Body of pancreas (tissue), 4 donors: Measurements from ENCODE around the gene ASTN2. TPM values are rescaled to one million over a fixed set of nuclear protein-coding genes. Genes with fewer than 3 reads are reported as not detected.

Source experiments
- ATAC-seq: fragments of 150-250 bp; one replicate; pipeline ENCODE4 v1.9.1; 2016
- DNase-seq, 4 donors: peaks; one replicate each; pipeline ENCODE4 v3.0.0-alpha.2; 2019
- H3K27ac ChIP-seq, 4 donors: fragments of 200-600 bp; sonication (generic); 1 replicate in 3 of 4; 2 replicates in 1 of 4; pipeline versions ENCODE4 v1.5.1 to v1.6.1; 2016 to 2019; ENCODE audit warnings: mild to moderate bottlenecking in 1 of 4, mixed read lengths in 1 of 4, moderate library complexity in 1 of 4
- H3K27me3 ChIP-seq, 2 donors: fragments of 200-600 bp; sonication (generic); one replicate each; pipeline ENCODE4 v1.6.0; 2016; ENCODE audit warnings: mild to moderate bottlenecking in 1 of 2
- H3K36me3 ChIP-seq, 2 donors: fragments of 200-600 bp; sonication (generic); replicated peaks in 1 of 2; 2 replicates each; pipeline ENCODE4 v1.5.1; 2016; ENCODE audit warnings: low read depth in 2 of 2; ENCODE audit not compliant: insufficient read depth in 1 of 2
- H3K4me1 ChIP-seq: fragments of 200-600 bp; sonication (generic); one replicate; pipeline ENCODE4 v1.6.0; 2016
- H3K4me3 ChIP-seq, 2 donors: fragments of 200-600 bp; sonication (generic); 1 replicate in 1 of 2; 2 replicates in 1 of 2; pipeline ENCODE4 v1.5.1; 2016 to 2019
- H3K9me3 ChIP-seq, 3 donors: fragments of 200-600 bp; sonication (generic); 1 replicate in 2 of 3; 2 replicates in 1 of 3; pipeline ENCODE4 v1.5.1; 2016
- POLR2A ChIP-seq, 3 donors: fragments of 450-650 bp; IDR thresholded peaks; one replicate each; pipeline ENCODE4 v1.6.1; 2016; ENCODE audit warnings: antibody characterized with exemption in 3 of 3, mild to moderate bottlenecking in 2 of 3
- WGBS, 2 donors: methylation state at CpG; one replicate each; pipeline ENCODE4 v1.1.5; 2017; 5-methylcytosine and 5-hydroxymethylcytosine counted together
- intact Hi-C: fragments of 100-400 bp; cut with DNase I; formaldehyde crosslinking; loops from one replicate; pipeline ENCODE4 v1.15.1; 2023
- total RNA-seq, 2 donors: library from RNA; depleted of rRNA; stranded (reverse); fragments of >200 nt; gene quantifications; one replicate each; pipeline ENCODE4 v1.1.0, GENCODE V29; 2016
- TF ChIP-seq, protein P1 (sequence below), 7 experiments: fragments of 450-650 bp in 4 of 7; fragments of 200-600 bp in 3 of 7; sonication (generic) in 3 of 7; IDR thresholded peaks; one replicate each; pipeline ENCODE4 v1.5.1; 2016 to 2019; ENCODE audit warnings: antibody characterized with exemption in 7 of 7

Gene ASTN2
- total RNA-seq, 2 donors from 2014 or later, result 8.2 to 9.6 TPM

DNA sequence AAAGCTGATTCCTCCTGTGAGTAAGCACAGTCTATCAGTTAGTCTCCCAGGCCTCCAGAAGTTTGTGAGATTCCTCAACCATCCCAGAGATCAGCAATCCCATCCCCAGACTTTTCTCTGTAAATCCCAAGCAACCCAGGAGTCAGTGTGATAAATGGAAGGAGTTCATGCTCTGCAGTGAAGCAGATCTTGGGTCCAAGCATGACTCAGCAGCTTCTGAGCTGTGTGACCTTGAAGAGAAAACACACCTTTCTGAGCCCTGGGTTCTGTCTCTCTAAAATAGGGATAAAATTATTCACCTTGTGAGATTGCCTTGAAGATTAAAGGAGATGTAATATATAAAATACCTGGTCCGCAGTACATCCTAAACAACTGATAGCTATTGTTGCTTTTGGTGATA, 318.7 kb downstream of the ASTN2 start:
- DNase-seq (no peak), ATAC-seq (no peak)
- H3K4me3 ChIP-seq, result no peak overlapping the region
- intact Hi-C loops, result no loop called here
- TF ChIP-seq, protein P1, sequence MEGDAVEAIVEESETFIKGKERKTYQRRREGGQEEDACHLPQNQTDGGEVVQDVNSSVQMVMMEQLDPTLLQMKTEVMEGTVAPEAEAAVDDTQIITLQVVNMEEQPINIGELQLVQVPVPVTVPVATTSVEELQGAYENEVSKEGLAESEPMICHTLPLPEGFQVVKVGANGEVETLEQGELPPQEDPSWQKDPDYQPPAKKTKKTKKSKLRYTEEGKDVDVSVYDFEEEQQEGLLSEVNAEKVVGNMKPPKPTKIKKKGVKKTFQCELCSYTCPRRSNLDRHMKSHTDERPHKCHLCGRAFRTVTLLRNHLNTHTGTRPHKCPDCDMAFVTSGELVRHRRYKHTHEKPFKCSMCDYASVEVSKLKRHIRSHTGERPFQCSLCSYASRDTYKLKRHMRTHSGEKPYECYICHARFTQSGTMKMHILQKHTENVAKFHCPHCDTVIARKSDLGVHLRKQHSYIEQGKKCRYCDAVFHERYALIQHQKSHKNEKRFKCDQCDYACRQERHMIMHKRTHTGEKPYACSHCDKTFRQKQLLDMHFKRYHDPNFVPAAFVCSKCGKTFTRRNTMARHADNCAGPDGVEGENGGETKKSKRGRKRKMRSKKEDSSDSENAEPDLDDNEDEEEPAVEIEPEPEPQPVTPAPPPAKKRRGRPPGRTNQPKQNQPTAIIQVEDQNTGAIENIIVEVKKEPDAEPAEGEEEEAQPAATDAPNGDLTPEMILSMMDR (IDR thresholded peaks at IDR 0.05), result no peak
- no peak for TF ChIP-seq POLR2A (IDR thresholded peaks at IDR 0.05)
- H3K4me1 ChIP-seq, result no peaks in the 10 kb centered on the region
- H3K36me3 ChIP-seq, result no peaks in the 10 kb centered on the region
- no peak overlapping the region for H3K27ac ChIP-seq
- no peaks in the 10 kb centered on the region for H3K27me3 ChIP-seq
- no peaks in the 10 kb centered on the region for H3K9me3 ChIP-seq
- WGBS, 2 donors, result 75 to 92% methylated on average over 1 of the region's 1 CpG

DNA sequence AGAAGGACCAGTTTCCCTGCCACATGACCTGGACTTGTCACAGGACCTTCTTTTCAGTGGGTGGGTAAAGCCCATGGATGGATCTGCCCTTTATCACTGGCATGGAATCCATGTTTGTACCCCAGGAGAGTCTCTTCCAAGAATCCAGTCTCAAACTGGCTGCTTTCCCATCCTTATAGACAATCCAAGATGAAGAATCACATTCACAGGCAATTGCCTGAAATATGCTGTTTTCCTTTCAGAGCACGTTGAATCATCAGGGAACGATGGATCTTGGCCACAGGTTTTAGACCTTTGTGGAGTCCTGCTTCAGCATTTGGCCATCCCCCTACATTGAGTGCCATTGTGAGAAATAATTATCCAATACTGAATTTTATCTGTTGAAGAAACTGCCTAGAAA, 319.8 kb downstream of the ASTN2 start:
- DNase-seq (no peak), ATAC-seq (no peak)
- no peaks in the 10 kb centered on the region for H3K9me3 ChIP-seq
- H3K4me3 ChIP-seq, result no peak overlapping the region
- no peaks in the 10 kb centered on the region for H3K27me3 ChIP-seq
- no peak for TF ChIP-seq POLR2A (IDR thresholded peaks at IDR 0.05)
- TF ChIP-seq, protein P1 (IDR thresholded peaks at IDR 0.05), result no peak
- no peak overlapping the region for H3K27ac ChIP-seq
- no peaks in the 10 kb centered on the region for H3K4me1 ChIP-seq
- intact Hi-C loops, result no loop called here
- 81 to 100% methylated on average over 2 of the region's 2 CpGs for WGBS, 2 donors
- H3K36me3 ChIP-seq, result no peaks in the 10 kb centered on the region

DNA sequence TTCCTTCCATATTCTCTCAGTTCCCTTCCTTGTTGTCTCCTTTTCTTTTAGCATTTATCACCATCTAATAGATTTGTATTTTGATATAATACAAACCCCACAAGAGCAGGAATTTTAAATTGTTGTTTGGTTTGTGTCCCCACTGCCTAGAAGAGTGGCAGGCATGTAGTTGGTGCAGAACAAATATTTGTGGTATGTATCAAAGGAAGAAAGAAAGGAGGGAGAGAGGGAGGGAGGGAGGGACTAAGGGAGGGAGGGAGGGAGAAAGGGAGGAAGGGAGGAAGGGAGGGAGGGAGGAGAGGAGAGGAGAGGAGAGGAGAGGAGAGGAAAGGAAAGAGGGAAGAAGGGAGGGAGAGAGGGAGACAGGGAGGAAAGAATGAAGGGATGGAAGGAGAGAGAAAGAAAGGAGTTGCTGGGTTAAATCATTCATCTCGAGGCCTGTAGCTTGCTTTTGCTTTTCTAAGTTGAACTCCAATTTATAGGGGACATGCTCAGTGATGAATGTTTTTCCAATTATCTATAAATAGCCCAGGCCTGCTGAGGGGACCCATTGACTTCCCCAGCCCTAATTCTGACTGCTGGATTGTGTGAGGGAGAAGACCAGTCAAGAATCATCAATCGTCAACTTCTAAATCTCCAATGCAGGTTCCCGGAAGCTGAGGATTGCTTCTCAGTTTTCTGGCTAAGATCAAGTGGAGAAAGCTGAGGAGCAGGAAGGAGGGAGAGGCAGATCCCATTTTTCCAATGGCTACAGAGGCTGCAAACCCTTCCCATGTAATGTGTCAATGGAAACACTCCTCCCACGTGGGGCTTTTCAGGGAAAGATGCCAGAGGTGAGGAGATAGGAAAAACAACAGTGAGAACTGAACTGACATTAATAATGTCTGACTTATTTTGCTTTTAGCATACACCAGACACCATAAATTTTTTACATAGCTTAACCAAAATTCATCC, 320.7 kb downstream of the ASTN2 start:
- H3K36me3 ChIP-seq, result no peaks in the 10 kb centered on the region
- H3K9me3 ChIP-seq, result no peaks in the 10 kb centered on the region
- H3K4me3 ChIP-seq, result no peak overlapping the region
- H3K4me1 ChIP-seq, result no peaks in the 10 kb centered on the region
- TF ChIP-seq POLR2A (IDR thresholded peaks at IDR 0.05), result no peak
- TF ChIP-seq, protein P1 (IDR thresholded peaks at IDR 0.05), result no peak
- ATAC-seq (no peak), DNase-seq (peak in 1 of 4 donors; percentile 10)
- H3K27ac ChIP-seq, result no peak overlapping the region
- WGBS, 2 donors, result 38 to 55% methylated on average over 4 of the region's 4 CpGs
- H3K27me3 ChIP-seq, result no peaks in the 10 kb centered on the region
- intact Hi-C loops, result no loop called here

DNA sequence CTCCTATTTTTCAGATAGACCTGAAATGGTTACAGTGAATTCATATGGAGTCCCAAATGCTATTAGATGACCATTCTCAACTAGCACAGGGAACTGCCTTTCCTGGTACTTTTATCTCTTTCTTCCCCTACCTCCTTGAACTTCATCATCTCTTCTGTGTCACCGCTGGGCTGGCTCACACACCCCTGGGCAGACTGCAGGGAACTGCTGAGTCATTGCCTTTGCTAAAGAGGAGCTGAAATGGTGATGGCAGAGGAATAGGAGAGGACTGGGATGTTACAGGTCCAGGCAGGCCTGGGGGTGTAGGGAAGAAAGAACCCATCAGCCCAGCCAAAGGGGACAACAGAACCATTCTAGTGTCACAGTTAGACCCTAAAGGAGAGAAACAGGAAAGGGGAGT, 322.3 kb downstream of the ASTN2 start:
- Histone ChIP-seq H3K4me1 (no peaks in the 10 kb centered on the region), H3K27ac (no peak overlapping the region), H3K27me3 (no peaks in the 10 kb centered on the region), H3K4me3 (no peak overlapping the region), H3K36me3 (no peaks in the 10 kb centered on the region), H3K9me3 (no peaks in the 10 kb centered on the region)
- intact Hi-C loops, result no loop called here
- DNase-seq, result peak in 3 of 4 donors; percentile 3 to 42 (median 18)
- TF ChIP-seq, protein P1 (IDR thresholded peaks at IDR 0.05), result no peak
- TF ChIP-seq POLR2A (IDR thresholded peaks at IDR 0.05), result no peak
- WGBS, 2 donors, result 10 to 47% methylated on average over 1 of the region's 1 CpG
- no peak for ATAC-seq
